Stimulated activated CD8-positive, alpha-beta memory T cell treated with anti-CD3 and anti-CD28 coated beads, Interleukin-4, amount 100 ng/mL, for 48 hours (primary cell): ENCODE results near the gene RCOR1.

Experiments
- DNase-seq: peaks from one replicate; pipeline ENCODE4 v3.0.0-alpha.2; 2020

Gene RCOR1

GRCh38 chr14:102729268-102729667, 136.8 kb downstream of the RCOR1 start:
- DNase-seq: no peak

- DNase-seq: no peak
These were observed 137.4 kb downstream of the RCOR1 start for GRCh38 chr14:102729825-102730224.

DNA sequence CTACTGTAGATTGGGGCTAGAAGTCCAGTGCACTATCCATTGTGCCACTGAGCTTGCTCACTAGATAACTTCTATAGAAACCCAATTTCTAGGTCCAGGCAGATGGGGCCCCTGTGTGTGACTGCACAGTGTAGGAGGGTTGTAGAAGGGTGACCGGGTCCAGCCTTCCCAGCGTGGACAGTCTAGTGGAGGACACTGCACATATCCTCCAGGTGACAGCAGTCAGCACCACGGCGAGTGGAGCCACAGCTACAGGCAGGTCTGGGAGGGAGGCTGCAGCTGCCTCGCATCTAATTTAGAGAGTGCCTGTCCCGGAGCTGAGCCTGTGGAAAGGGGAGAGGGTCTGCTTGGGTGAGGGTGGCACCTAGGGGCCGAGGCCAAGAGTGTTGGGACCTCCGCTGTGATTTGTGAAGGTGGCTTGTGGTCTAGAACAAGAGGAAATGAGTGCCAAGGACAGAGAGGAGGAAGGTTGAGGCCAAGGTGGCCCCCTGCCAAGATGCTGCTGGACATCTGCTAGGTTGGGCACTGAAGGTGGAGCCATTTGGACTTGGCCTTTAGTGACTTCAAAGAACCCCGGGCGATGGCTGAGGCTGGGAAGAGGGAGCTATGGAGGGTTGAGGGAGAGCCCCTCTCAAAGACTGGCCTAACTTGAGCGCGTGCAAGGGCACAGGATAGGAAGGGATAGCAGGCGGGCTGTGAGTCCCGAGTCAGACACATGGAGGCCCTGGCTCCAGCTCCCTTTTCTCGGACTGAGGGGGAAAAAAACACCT, 138.8 kb downstream of the RCOR1 start:
- peak; percentile 18 for DNase-seq

GRCh38 chr14:102731871-102732800, 139.7 kb downstream of the RCOR1 start:
- no peak for DNase-seq

- DNase-seq: no peak
These were observed 140.5 kb downstream of the RCOR1 start for GRCh38 chr14:102732924-102733323.

GRCh38 chr14:102733326-102733725, 140.9 kb downstream of the RCOR1 start:
- no peak for DNase-seq

GRCh38 chr14:102734436-102734835, 142.0 kb downstream of the RCOR1 start:
- DNase-seq: no peak

GRCh38 chr14:102736956-102737355, 144.5 kb downstream of the RCOR1 start:
- no peak for DNase-seq

DNA sequence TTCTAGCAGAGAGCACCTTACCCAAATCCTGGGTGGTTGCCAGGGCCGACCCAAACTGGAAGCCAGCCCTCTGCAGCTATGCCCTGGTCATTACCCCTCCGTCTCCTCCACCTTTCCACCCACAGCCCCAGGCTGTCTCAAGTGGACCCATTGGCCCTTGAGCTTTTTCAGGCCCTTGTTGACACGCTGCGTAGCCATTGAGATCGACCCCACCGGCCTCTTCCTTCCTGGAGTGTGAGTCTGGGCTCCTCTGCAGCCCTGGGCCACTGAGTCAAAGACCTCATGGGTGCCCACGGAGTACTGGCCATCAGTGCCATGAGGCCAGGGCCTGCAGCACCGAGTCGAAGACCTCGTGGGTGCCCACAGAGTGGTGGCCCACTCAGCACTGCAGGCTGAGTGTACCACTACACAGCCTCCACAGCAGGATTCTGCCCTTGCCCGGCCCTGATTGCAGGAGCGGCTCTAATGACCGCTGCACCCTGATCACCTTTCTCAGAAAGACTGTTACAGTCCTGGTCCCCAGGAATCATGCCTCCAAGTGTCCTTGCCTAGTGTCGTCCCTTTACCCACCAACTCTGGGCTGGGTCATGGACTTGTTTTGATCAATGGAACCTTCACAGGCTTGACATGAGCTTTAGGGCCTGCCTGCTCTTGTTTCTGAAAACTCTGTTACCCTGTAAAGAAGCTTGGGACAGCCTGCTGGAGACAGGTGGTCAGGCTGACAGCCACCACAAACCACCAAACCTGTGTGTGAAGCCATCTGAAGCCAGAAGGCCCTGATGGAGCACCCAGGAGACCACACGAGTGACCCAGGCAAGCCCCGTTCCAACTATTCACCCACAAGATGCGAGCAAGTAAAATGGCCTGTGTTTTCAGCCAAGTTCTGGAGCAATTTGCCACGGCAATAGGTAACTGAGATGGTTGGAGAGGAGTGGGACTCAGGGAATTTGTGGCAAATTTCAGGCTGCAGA, 145.2 kb downstream of the RCOR1 start:
- DNase-seq: no peak

- no peak for DNase-seq
These were observed 146.1 kb downstream of the RCOR1 start for GRCh38 chr14:102738373-102739189.

DNA sequence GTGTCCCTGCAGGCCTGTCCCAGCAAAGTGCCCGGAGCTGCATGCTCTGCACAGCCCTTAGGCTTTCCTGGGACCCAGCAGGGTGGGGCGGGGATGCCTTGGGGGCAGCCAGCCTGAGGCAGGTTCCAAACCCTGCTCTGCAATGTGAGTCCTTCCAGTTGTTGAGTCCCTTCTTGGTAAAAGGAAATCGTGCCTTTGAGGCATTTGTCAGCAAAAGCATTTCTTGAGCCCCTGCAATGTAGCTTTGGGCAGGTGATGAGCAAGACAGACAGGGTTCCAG, 146.7 kb downstream of the RCOR1 start:
- DNase-seq: no peak

DNA sequence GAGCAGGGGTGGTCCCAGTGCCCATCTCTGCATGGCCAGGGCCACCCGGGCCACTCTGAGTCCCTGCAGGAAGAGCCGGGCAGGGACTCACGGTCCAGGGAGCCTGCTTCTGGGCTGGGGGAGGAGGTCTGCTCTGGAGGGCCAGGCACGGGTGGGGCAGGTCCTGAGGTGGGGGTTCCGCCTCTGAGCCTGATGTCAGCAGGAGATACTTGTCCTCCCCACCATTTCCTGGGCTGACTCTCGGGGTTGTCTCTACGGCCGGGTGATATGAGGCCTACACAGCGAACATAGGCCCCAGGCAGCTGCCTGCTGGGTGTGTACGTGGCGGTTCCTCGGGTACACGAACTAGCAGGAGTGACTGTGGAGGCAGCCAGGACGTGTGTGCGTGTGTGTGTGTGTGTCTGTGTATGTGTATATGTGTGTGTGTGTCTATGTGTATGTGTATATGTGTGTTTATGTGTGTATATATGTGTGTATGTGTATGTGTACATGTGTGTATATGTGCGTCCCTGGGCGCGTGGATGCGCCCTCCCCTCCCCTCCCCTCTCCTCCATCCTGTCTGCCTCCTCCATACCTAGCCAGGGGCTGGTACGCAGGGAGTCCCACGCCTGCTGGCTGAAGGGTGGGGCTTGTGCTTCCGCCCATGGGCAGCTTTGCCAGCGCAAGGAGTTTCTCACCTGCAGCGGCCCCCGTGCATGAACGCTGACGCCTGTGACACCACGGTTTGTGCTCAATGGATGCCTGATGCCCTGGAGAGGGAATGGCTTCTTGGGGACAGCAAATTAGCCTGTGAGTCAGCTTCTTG, 154.4 kb downstream of the RCOR1 start:
- no peak for DNase-seq

DNA sequence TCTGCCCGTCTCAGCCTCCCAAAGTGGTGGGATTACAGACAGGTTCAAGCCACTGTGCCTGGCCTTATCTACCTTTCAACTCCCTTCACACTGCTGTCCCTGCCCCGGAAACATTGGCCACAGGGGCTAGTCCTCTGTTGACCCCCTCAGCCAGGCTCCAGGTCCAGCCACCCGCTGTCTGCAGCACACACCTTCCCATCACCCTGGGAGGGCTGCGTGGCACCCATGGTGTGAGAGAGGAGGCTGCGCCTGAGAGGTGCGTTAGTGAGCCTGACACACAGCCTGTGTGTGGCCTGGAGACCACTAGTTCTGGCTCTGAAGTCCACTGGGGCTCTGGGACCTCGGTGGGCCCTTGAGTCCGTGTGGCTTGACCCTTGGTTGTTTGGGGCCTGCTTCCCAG, 156.4 kb downstream of the RCOR1 start:
- DNase-seq: no peak

DNA sequence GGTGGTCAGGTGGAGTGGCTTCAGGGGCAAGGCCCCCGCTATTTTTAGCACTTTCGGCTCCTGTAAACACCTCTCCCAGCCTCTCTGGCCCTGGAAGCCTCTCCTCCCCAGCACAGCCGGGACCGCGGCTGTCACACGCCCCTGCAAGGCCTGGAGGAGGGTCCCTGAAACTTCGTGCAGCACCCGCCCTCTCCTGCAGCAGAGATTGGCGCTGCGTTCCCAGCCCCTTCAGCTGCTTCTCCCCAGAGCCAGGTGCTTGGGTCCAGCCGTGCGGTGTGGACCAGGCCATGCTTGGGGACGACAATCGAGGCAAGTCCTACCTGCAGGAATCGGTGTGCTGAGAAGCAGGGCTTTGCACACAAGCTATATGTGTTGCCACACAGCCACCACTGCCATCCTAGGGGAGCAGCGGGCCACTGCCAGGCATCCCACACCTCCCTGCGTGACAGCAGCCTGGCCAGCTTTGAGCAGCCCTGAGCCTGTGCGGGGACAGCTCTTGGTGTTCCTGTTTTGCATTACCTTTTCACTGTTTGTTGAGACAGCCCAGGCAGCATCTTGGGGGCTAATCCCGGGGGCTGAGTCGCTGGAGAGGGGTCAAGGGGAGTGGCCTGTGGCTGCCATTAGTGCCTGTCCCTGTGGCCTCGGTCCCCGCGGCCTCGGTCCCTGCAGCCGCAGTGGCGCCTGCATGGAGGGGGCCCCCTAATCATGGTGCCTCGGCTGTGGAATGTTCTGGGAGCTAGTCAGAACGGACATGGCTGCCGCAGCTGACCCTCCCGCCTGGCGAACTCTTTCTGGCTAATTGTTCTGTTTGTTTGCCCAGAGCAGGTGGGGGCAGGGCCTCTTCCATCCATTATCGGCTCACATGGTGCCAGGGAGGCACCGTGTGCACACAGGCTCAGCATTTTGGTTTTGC, 157.2 kb downstream of the RCOR1 start:
- no peak for DNase-seq

DNA sequence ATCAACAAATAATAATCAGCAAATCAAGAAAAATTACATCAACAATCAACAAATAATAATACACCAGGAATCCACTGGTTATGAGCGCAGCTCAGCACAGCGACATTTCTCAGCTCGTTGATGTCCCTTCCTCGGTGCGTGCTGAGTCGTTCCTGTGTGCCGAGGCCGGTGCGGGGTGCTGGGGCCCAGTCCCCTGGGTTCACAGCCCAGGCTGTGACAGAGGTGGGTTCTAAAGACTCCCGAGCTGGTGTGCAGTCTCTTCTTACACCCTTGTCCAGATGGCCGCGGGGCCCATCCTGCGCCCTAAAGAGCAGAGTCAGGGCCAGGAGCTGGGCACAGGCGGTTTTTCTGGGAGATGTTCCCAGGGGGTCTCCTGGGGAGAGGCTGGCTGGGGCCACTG, 157.9 kb downstream of the RCOR1 start:
- DNase-seq: no peak

- no peak for DNase-seq
These were observed 158.6 kb downstream of the RCOR1 start for GRCh38 chr14:102751088-102751487.

- DNase-seq: no peak
These were observed 159.9 kb downstream of the RCOR1 start for GRCh38 chr14:102752239-102752847.

DNA sequence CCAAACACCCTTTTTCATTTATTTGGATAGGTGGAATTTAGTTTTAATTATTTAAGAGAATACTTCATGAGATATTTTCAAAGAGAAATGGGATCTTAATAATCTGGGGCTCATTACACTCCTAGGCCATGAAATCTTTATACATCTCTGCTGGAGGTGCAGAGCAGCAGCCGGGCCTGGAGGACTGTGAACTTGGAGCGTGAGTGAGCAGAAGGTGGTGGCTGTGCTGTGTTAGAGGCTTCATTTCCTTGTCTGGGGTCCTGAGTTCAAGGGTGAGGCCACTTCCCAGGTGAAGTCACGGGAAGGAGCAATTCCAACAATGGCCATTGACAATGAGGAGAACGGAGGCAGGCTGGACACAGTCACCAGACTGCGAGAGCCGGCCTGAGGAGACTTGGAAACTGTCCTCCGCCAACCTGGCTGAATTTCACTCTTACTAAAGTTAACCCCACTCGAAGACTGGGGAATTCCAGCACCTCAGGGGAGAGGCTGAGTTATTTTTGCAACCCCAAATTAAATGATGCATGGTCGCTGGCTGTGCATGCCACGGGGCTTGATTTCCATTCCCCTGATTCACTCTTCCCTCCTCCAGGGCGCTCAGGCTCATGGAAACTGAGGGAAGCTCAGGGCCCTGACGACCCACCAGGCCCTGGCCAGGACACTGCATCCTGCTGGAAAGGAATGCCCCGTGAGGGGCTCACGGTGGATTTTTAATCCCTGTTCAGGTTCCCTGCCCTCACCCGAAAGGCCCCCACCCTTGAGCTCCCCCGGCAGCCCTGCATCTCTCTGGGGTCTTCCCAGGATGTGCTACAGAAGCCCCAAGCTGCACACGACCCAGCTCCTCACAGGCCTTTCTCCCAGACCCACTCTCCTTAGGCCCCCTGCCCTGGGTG, 162.2 kb downstream of the RCOR1 start:
- no peak for DNase-seq

GRCh38 chr14:102757646-102758045, 165.2 kb downstream of the RCOR1 start:
- no peak for DNase-seq
